Karpas-422 (cell line): Measurements from ENCODE around the gene PHC3. TPM values are rescaled to one million over a fixed set of nuclear protein-coding genes. Genes with fewer than 3 reads are reported as not detected.
"Not testable (repeated sequence)": the region's sequence is repeated elsewhere in the genome, so short reads cannot be mapped to it uniquely, and the experiment has no call there.

Experiments used
- DNase-seq: peaks from one replicate; pipeline ENCODE4 v3.0.0-alpha.2; 2015
- H2AFZ ChIP-seq: fragments of 200-600 bp; sonication (generic); 2 replicates; pipeline ENCODE4 v1.6.1; 2014; ENCODE audit warnings: antibody characterized with exemption, low read length, mixed read lengths
- H3K27ac ChIP-seq: fragments of 200-600 bp; sonication (generic); 2 replicates; pipeline ENCODE4 v1.5.1; 2014; ENCODE audit warnings: mild to moderate bottlenecking, low read length, moderate library complexity
- H3K27me3 ChIP-seq: fragments of 200-600 bp; sonication (generic); 2 replicates; pipeline ENCODE4 v1.6.1; 2014; ENCODE audit warnings: low read length, mixed read lengths
- H3K36me3 ChIP-seq: fragments of 200-600 bp; sonication (generic); 2 replicates; pipeline ENCODE4 v1.6.1; 2014; ENCODE audit warnings: low read length, mixed read lengths; ENCODE audit not compliant: insufficient read depth
- H3K4me1 ChIP-seq: fragments of 200-600 bp; sonication (generic); 2 replicates; pipeline ENCODE4 v1.6.1; 2014; ENCODE audit warnings: mild to moderate bottlenecking, low read length, mixed read lengths
- H3K4me2 ChIP-seq: fragments of 200-600 bp; sonication (generic); 2 replicates; pipeline ENCODE4 v1.6.1; 2014; ENCODE audit warnings: low read length, low read depth, mild to moderate bottlenecking; ENCODE audit not compliant: poor library complexity, severe bottlenecking
- H3K4me3 ChIP-seq: fragments of 200-600 bp; sonication (generic); 2 replicates; pipeline ENCODE4 v1.5.1; 2014; ENCODE audit warnings: mild to moderate bottlenecking, antibody characterized with exemption, low read length, mixed read lengths
- H3K79me2 ChIP-seq: fragments of 200-600 bp; sonication (generic); 2 replicates; pipeline ENCODE4 v1.6.1; 2014; ENCODE audit warnings: mild to moderate bottlenecking, low read length, mixed read lengths
- H3K9ac ChIP-seq: fragments of 200-600 bp; sonication (generic); 2 replicates; pipeline ENCODE4 v1.6.0; 2014; ENCODE audit warnings: low read length
- H3K9me2 ChIP-seq: fragments of 200-600 bp; sonication (generic), shearing (Covaris generic); replicated peaks from 2 replicates; pipeline ENCODE4 v1.6.0; 2014; ENCODE audit warnings: mild to moderate bottlenecking, low read length, moderate library complexity; ENCODE audit not compliant: insufficient read depth
- H3K9me3 ChIP-seq: fragments of 300-700, 200-600 bp; sonication (generic); 2 replicates; pipeline ENCODE4 v1.6.1; 2014; ENCODE audit warnings: low read length, mixed read lengths
- H4K20me1 ChIP-seq: fragments of 200-600 bp; sonication (generic); 2 replicates; pipeline ENCODE4 v1.6.1; 2014; ENCODE audit warnings: mild to moderate bottlenecking, antibody characterized with exemption, low read length, low read depth; ENCODE audit not compliant: insufficient read depth
- total RNA-seq: library from RNA; depleted of rRNA; stranded (reverse); fragments of >200 nt; shearing (Covaris generic); gene quantifications from 2 replicates; pipeline ENCODE4 v1.2.3, GENCODE V29; 2014; ENCODE audit warnings: low replicate concordance

Gene PHC3
- total RNA-seq, 1 experiment from 2014 or later = 89.9 TPM

GRCh38 chr3:170220871-170221270, 39.3 kb upstream of the PHC3 start:
- Histone ChIP-seq H3K27me3 (no peaks in the 10 kb centered on the region), H3K27ac (no peak overlapping the region), H3K4me2 (no peak overlapping the region), H3K4me3 (no peak overlapping the region), H4K20me1 (no peaks in the 10 kb centered on the region), H3K4me1 (peaks cover 16% of the 10 kb centered on the region), H3K36me3 (no peaks in the 10 kb centered on the region), H3K9me2 (no peaks in the 10 kb centered on the region), H3K79me2 (no peaks in the 10 kb centered on the region), H2AFZ (no peak overlapping the region), H3K9ac (no peak overlapping the region), H3K9me3 (no peaks in the 10 kb centered on the region)
- DNase-seq = no peak

DNA sequence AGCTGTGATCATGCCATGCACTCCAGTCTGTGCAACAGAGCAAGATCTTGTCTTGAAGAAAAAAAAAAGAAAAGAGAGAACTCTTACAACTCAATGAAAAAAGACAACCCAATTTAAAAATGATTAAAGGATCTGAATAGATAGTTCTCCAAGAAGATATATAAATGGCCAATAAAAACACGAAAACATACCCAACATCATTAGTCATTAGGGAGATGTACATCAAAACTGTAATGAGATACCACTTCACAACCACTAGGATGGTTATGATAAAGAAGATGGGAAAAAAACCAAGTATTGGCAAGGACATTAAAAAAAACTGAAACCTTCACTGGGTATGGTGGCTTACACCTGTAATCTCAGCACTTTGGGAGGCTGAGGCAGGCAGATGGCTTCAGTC, 38.3 kb upstream of the PHC3 start:
- no peak overlapping the region for H3K9ac ChIP-seq
- H3K27me3 ChIP-seq = no peaks in the 10 kb centered on the region
- H3K79me2 ChIP-seq = no peaks in the 10 kb centered on the region
- peaks cover 16% of the 10 kb centered on the region for H3K4me1 ChIP-seq
- no peak overlapping the region for H3K4me3 ChIP-seq
- DNase-seq = no peak
- H3K27ac ChIP-seq = no peak overlapping the region
- no peaks in the 10 kb centered on the region for H3K9me3 ChIP-seq
- no peaks in the 10 kb centered on the region for H3K36me3 ChIP-seq
- no peaks in the 10 kb centered on the region for H4K20me1 ChIP-seq
- H3K4me2 ChIP-seq = no peak overlapping the region
- no peaks in the 10 kb centered on the region for H3K9me2 ChIP-seq
- H2AFZ ChIP-seq = no peak overlapping the region

DNA sequence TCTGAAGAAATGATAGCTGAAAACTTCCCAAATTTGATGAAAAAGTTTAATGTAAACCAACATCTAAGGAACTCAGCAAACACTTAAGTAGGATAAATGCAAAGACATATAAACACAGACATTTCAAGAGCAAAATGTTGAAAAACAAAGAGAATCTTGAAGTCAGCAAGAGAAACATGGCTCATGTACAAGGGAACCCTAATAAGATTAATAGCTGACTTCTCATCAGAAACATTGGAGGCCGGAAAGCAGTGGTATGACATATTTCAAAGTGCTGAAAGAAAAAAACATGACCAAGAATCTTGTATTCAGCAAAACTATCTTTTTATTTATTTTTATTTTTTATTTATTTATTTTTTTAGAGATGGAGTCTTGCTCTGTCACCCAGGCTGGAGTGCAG, 30.1 kb upstream of the PHC3 start:
- H3K4me3 ChIP-seq = no peak overlapping the region
- no peaks in the 10 kb centered on the region for H4K20me1 ChIP-seq
- DNase-seq = no peak
- H3K9ac ChIP-seq = no peak overlapping the region
- no peaks in the 10 kb centered on the region for H3K9me3 ChIP-seq
- no peaks in the 10 kb centered on the region for H3K4me1 ChIP-seq
- H3K79me2 ChIP-seq = no peaks in the 10 kb centered on the region
- H3K27ac ChIP-seq = no peak overlapping the region
- H3K9me2 ChIP-seq = no peaks in the 10 kb centered on the region
- no peak overlapping the region for H3K4me2 ChIP-seq
- no peaks in the 10 kb centered on the region for H3K27me3 ChIP-seq
- no peaks in the 10 kb centered on the region for H3K36me3 ChIP-seq
- no peak overlapping the region for H2AFZ ChIP-seq

DNA sequence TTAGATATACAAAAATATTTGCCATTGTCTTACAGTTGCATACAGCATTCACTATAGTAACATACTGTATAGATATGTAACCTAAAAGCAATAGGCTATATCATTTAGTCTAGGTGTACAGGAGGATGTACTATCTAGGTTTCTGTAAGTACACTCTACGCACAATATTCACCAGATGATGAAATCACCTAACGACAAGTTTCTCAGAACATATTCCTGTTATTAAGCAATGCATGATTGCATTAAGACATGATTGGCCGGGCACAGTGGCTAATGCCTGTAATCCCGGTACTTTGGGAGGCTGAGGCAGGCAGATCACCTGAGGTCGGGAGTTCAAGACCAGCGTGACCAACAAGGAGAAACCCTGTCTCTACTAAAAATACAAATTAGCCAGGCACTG, 26.2 kb upstream of the PHC3 start:
- H3K4me2 ChIP-seq = no peak overlapping the region
- H3K9me3 ChIP-seq = no peaks in the 10 kb centered on the region
- H3K9me2 ChIP-seq = no peaks in the 10 kb centered on the region
- H3K27me3 ChIP-seq = no peaks in the 10 kb centered on the region
- no peak overlapping the region for H3K9ac ChIP-seq
- no peaks in the 10 kb centered on the region for H3K79me2 ChIP-seq
- no peak overlapping the region for H2AFZ ChIP-seq
- H4K20me1 ChIP-seq = no peaks in the 10 kb centered on the region
- H3K27ac ChIP-seq = no peak overlapping the region
- H3K36me3 ChIP-seq = no peaks in the 10 kb centered on the region
- no peak for DNase-seq
- H3K4me1 ChIP-seq = no peaks in the 10 kb centered on the region
- H3K4me3 ChIP-seq = no peak overlapping the region

DNA sequence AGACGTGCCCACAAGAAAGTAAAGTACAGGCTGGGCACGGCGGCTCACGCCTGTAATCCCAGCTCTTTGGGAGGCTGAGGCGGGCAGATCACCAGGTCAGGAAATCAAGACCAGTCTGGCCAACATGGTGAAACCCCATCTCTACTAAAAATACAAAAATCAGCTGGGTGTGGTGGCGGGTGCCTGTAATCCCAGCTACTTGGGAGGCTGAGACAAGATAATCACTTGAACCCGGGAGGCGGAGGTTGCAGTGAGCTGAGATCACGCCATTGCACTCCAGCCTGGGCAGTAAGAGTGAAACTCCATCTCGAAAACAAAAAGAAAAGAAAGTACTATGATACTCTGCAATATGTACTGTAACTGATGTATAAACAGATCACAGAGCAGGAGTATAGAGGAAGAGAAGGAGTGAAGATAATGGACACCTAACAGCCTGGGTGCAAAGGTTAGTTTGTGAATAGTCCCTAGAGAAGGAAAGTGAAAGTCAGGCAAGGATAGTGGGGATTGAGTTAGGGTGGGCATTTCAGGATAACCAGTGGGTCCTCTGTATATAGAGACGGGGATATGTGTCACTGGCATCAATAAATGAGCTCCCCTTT, 24.7 kb upstream of the PHC3 start:
- H3K9me3 ChIP-seq, H3K79me2 ChIP-seq, H3K27ac ChIP-seq, DNase-seq, H3K4me2 ChIP-seq, H3K9ac ChIP-seq, H3K4me1 ChIP-seq, H3K4me3 ChIP-seq, H3K36me3 ChIP-seq, H3K27me3 ChIP-seq, H3K9me2 ChIP-seq, H2AFZ ChIP-seq, H4K20me1 ChIP-seq: not testable (repeated sequence)

GRCh38 chr3:170205302-170205701, 23.8 kb upstream of the PHC3 start:
- no peak for DNase-seq
- H3K9me3 ChIP-seq = no peaks in the 10 kb centered on the region
- no peaks in the 10 kb centered on the region for H3K27me3 ChIP-seq
- no peaks in the 10 kb centered on the region for H3K79me2 ChIP-seq
- no peak overlapping the region for H3K9ac ChIP-seq
- H3K4me1 ChIP-seq = no peaks in the 10 kb centered on the region
- H3K4me3 ChIP-seq = no peak overlapping the region
- H3K27ac ChIP-seq = no peak overlapping the region
- H3K36me3 ChIP-seq = no peaks in the 10 kb centered on the region
- no peaks in the 10 kb centered on the region for H3K9me2 ChIP-seq
- H3K4me2 ChIP-seq = no peak overlapping the region
- no peak overlapping the region for H2AFZ ChIP-seq
- no peaks in the 10 kb centered on the region for H4K20me1 ChIP-seq

GRCh38 chr3:170204509-170204908, 23.0 kb upstream of the PHC3 start:
- Histone ChIP-seq H2AFZ (no peak overlapping the region), H3K27me3 (no peaks in the 10 kb centered on the region), H3K9ac (no peak overlapping the region), H3K27ac (no peak overlapping the region), H3K9me2 (no peaks in the 10 kb centered on the region), H4K20me1 (no peaks in the 10 kb centered on the region), H3K79me2 (no peaks in the 10 kb centered on the region), H3K36me3 (no peaks in the 10 kb centered on the region), H3K9me3 (no peaks in the 10 kb centered on the region), H3K4me3 (no peak overlapping the region), H3K4me2 (no peak overlapping the region), H3K4me1 (peaks cover 6% of the 10 kb centered on the region; the same call in 1 of the 2 replicates)
- DNase-seq = no peak

DNA sequence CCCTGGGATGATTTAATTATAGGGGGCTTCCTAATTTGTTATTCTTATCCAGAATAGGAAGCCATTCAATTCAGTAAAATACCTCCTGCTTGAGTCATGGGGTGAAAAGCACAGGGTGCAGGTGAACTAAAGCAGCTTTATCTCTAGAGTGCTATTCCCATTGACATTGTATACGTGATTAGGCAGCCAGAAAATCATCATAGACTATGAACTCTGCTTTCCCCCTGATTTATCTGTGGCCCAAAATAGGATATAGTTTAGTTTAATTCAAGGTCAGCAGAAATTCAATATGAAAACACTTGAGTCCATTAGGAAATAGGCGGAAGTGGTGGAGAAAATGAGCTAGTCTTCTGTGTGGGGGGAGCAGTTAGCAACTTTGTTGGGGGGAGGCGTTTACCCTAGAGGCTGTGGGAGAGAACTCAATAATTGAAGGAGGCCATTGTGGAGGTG, 22.5 kb upstream of the PHC3 start:
- Histone ChIP-seq H3K4me2 (no peak overlapping the region), H3K27ac (no peak overlapping the region), H3K9me2 (no peaks in the 10 kb centered on the region), H3K36me3 (no peaks in the 10 kb centered on the region), H3K9ac (no peak overlapping the region), H3K27me3 (no peaks in the 10 kb centered on the region), H3K79me2 (no peaks in the 10 kb centered on the region), H3K4me1 (peaks cover 9% of the 10 kb centered on the region; the same call in 1 of the 2 replicates), H2AFZ (no peak overlapping the region), H3K9me3 (no peaks in the 10 kb centered on the region), H3K4me3 (no peak overlapping the region), H4K20me1 (no peaks in the 10 kb centered on the region)
- DNase-seq = no peak

- Histone ChIP-seq H3K4me2 (no peak overlapping the region), H3K9me3 (no peaks in the 10 kb centered on the region)
These were observed 21.9 kb upstream of the PHC3 start for GRCh38 chr3:170203457-170203856.

More at GRCh38 chr3:170203457-170203856, 21.9 kb upstream of the PHC3 start:
- Histone ChIP-seq H3K27me3 (no peaks in the 10 kb centered on the region), H3K79me2 (no peaks in the 10 kb centered on the region), H4K20me1 (no peaks in the 10 kb centered on the region), H3K27ac (no peak overlapping the region), H3K36me3 (no peaks in the 10 kb centered on the region), H3K9ac (no peak overlapping the region), H3K4me3 (no peak overlapping the region), H2AFZ (no peak overlapping the region), H3K4me1 (peaks cover 9% of the 10 kb centered on the region; the same call in 1 of the 2 replicates), H3K9me2 (no peaks in the 10 kb centered on the region)
- DNase-seq = no peak
